Measurements from ENCODE around the gene JAZF1. TPM values are rescaled to one million over a fixed set of nuclear protein-coding genes. Genes with fewer than 3 reads are reported as not detected.

The JAZF1 gene
- total RNA-seq, 2 donors from 2014 or later: 13.9 to 16.5 TPM

GRCh38 chr7:28003408-28003807 is 177.2 kb downstream of the JAZF1 start:
- no peak overlapping the region for H3K4me3 ChIP-seq
- H3K27ac ChIP-seq: no peak overlapping the region
- no peaks in the 10 kb centered on the region for H3K27me3 ChIP-seq (replicated peaks; ENCODE audit: insufficient read depth)
- H3K9me3 ChIP-seq: no peaks in the 10 kb centered on the region
- ATAC-seq (ENCODE audit: insufficient number of reproducible peaks, low FRiP score, low read depth) (no peak), DNase-seq (ENCODE audit: low spot score) (no peak)
- no peak for TF ChIP-seq CTCF (IDR thresholded peaks at IDR 0.05)
- H3K36me3 ChIP-seq: no peaks in the 10 kb centered on the region
- H3K4me1 ChIP-seq (ENCODE audit: control insufficient read depth in 1 of 2, low read depth in 2 of 2): no peaks in the 10 kb centered on the region

- no peak overlapping the region for H3K27ac ChIP-seq
- ATAC-seq (ENCODE audit: insufficient number of reproducible peaks, low FRiP score, low read depth): no peak
- no peaks in the 10 kb centered on the region for H3K36me3 ChIP-seq
- no peaks in the 10 kb centered on the region for H3K9me3 ChIP-seq
- H3K4me1 ChIP-seq (ENCODE audit: control insufficient read depth in 1 of 2, low read depth in 2 of 2): no peaks in the 10 kb centered on the region
- H3K27me3 ChIP-seq (replicated peaks; ENCODE audit: insufficient read depth): no peaks in the 10 kb centered on the region
- H3K4me3 ChIP-seq: no peak overlapping the region
- no peak for TF ChIP-seq CTCF (IDR thresholded peaks at IDR 0.05)
- DNase-seq (ENCODE audit: low spot score): no peak
These were observed 178.0 kb downstream of the JAZF1 start for GRCh38 chr7:28002638-28003037.

- no peaks in the 10 kb centered on the region for H3K27me3 ChIP-seq (replicated peaks; ENCODE audit: insufficient read depth)
- H3K9me3 ChIP-seq: no peaks in the 10 kb centered on the region
- H3K4me3 ChIP-seq: no peak overlapping the region
- H3K4me1 ChIP-seq (ENCODE audit: control insufficient read depth in 1 of 2, low read depth in 2 of 2): no peaks in the 10 kb centered on the region
- H3K36me3 ChIP-seq: no peaks in the 10 kb centered on the region
- DNase-seq (ENCODE audit: low spot score) (no peak), ATAC-seq (ENCODE audit: insufficient number of reproducible peaks, low FRiP score, low read depth) (no peak)
- no peak overlapping the region for H3K27ac ChIP-seq
- no peak for TF ChIP-seq CTCF (IDR thresholded peaks at IDR 0.05)
These were observed 178.7 kb downstream of the JAZF1 start for GRCh38 chr7:28001896-28002295.

- no peak for TF ChIP-seq CTCF (IDR thresholded peaks at IDR 0.05)
- no peaks in the 10 kb centered on the region for H3K36me3 ChIP-seq
- H3K27ac ChIP-seq: no peak overlapping the region
- no peak overlapping the region for H3K4me3 ChIP-seq
- no peaks in the 10 kb centered on the region for H3K27me3 ChIP-seq (replicated peaks; ENCODE audit: insufficient read depth)
- peaks cover 0 to 1% of the 10 kb centered on the region in 2 donors for H3K4me1 ChIP-seq (ENCODE audit: control insufficient read depth in 1 of 2, low read depth in 2 of 2)
- no peak for DNase-seq (ENCODE audit: low spot score)
- no peak for ATAC-seq (ENCODE audit: insufficient number of reproducible peaks, low FRiP score, low read depth)
- H3K9me3 ChIP-seq: no peaks in the 10 kb centered on the region
These were observed 180.8 kb downstream of the JAZF1 start for GRCh38 chr7:27999829-28000228.

- Histone ChIP-seq H3K36me3 (no peaks in the 10 kb centered on the region), H3K27ac (no peak overlapping the region), H3K4me1 (ENCODE audit: control insufficient read depth in 1 of 2, low read depth in 2 of 2) (peaks cover 0 to 7% of the 10 kb centered on the region in 2 donors), H3K9me3 (no peaks in the 10 kb centered on the region), H3K27me3 (replicated peaks; ENCODE audit: insufficient read depth) (no peaks in the 10 kb centered on the region), H3K4me3 (no peak overlapping the region)
- DNase-seq (ENCODE audit: low spot score) (no peak), ATAC-seq (ENCODE audit: insufficient number of reproducible peaks, low FRiP score, low read depth) (no peak)
- TF ChIP-seq CTCF (IDR thresholded peaks at IDR 0.05): no peak
These were observed 182.2 kb downstream of the JAZF1 start for GRCh38 chr7:27998382-27998781.
